ENCODE data around the gene NR1H3. TPM values are rescaled to one million over a fixed set of nuclear protein-coding genes. Genes with fewer than 3 reads are reported as not detected.

Gene NR1H3
- total and polyA plus RNA-seq, 2 experiments from 2014 or later: 4.9 to 7.2 TPM

DNA sequence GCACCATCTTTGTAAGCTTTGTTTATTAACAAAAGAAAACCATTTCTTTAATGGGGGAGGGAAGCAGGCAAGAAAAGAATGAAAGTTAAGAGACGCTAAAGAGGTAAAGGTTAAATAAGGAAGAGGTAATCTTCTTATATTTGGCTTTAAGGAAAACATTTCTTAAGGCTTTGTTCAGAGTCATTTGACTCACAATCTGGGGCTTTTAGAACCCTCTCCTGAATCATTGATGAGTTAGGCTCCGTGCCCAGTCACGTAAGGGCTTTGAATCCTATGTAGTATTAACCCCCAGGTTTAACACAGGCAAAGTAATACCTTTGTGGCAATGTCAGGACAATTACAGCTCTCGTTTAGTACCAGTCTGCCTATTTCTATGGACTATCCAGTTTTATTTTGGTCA, 38.2 kb downstream of the NR1H3 start:
- in situ Hi-C loops (cut with MboI): no loop called here
- 71 to 81% methylated on average over 4 of the region's 4 CpGs for WGBS, 2 experiments (ENCODE audit: low coverage in 1 of 2, low lambda C conversion rate in 2 of 2, missing lambda C conversion rate in 2 of 2)
- no peaks in the 10 kb centered on the region for H4K20me1 ChIP-seq (ENCODE audit: insufficient read depth)
- no peak overlapping the region for H3K27ac ChIP-seq
- no peaks in the 10 kb centered on the region for H3K9me2 ChIP-seq (ENCODE audit: insufficient read depth)
- no peaks in the 10 kb centered on the region for H3K9me3 ChIP-seq (ENCODE audit: low read depth)
- peak; percentile 9 for DNase-seq
- H2AFZ ChIP-seq: no peak overlapping the region
- TF ChIP-seq EZH2 (IDR thresholded peaks at IDR 0.05; ENCODE audit: insufficient read depth, poor library complexity, severe bottlenecking) (no peak), EZH2phosphoT487 (IDR thresholded peaks at IDR 0.05; ENCODE audit: insufficient read depth, low read depth) (no peak)
- no peak overlapping the region for H3K9ac ChIP-seq
- H3K4me3 ChIP-seq: no peak overlapping the region
- no peaks in the 10 kb centered on the region for H3F3A ChIP-seq (ENCODE audit: insufficient read depth)
- no peaks in the 10 kb centered on the region for H3K27me3 ChIP-seq (replicated peaks; ENCODE audit: insufficient read depth)
- H3K4me1 ChIP-seq (ENCODE audit: insufficient read depth): no peaks in the 10 kb centered on the region
- H3K79me2 ChIP-seq (ENCODE audit: insufficient read depth): peaks cover 9% of the 10 kb centered on the region; the same call in 1 of the 2 replicates
- peaks cover 37% of the 10 kb centered on the region for H3K36me3 ChIP-seq (ENCODE audit: low read depth)
- no peak overlapping the region for H3K4me2 ChIP-seq (ENCODE audit: unreplicated experiment)

DNA sequence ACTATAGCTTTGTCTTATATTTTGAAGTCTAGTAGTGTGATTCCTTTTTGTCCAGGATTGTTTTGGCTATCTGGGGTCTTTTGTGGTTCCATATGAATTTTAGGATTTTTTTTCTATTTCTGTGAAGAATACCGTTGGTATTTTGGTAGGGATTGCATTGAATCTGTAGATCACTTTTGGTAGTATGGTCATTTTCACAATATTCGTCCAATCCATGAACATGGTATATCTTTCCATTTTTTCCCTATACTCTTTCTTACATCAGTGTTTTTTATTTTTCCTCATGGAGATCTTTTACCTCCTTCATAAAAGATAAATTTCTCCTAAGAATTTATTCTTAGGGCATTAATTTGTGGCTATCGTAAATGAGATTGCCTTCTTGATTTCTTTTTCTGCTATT, 41.3 kb downstream of the NR1H3 start:
- no peak for TF ChIP-seq EZH2phosphoT487 (IDR thresholded peaks at IDR 0.05; ENCODE audit: insufficient read depth, low read depth)

DNA sequence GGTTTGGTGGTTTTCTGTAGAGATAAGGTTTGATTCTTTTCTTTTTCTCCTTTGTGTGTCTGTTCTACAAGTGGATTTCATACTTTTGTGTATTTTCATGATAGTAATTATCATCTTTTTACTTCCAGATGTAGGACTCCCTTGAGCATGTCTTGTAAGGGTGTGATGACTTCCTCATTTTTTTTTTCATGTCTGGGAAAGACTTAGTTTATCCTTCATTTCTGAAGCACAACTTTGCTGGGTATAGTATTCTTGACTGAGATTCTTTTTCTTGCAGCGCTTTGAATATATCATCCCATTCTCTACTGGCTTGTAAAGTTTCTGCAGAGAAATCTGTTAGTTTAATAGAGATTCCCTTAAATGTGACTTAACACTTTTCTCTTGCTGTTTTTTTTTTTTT, 45.1 kb downstream of the NR1H3 start:
- no peak for DNase-seq
- 96 to 98% methylated on average over 1 of the region's 1 CpG for WGBS, 2 experiments (ENCODE audit: low coverage in 1 of 2, low lambda C conversion rate in 2 of 2, missing lambda C conversion rate in 2 of 2)
- H3K79me2 ChIP-seq (ENCODE audit: insufficient read depth): peaks cover 9% of the 10 kb centered on the region; the same call in 1 of the 2 replicates
- TF ChIP-seq EZH2 (IDR thresholded peaks at IDR 0.05; ENCODE audit: insufficient read depth, poor library complexity, severe bottlenecking): no peak
- no peak for TF ChIP-seq EZH2phosphoT487 (IDR thresholded peaks at IDR 0.05; ENCODE audit: insufficient read depth, low read depth)
- H3K27ac ChIP-seq: no peak overlapping the region
- no peaks in the 10 kb centered on the region for H3K27me3 ChIP-seq (replicated peaks; ENCODE audit: insufficient read depth)
- peaks cover 4% of the 10 kb centered on the region for H3K9me3 ChIP-seq (ENCODE audit: low read depth)
- H3K36me3 ChIP-seq (ENCODE audit: low read depth): peaks cover 45% of the 10 kb centered on the region
- no peaks in the 10 kb centered on the region for H3K9me2 ChIP-seq (ENCODE audit: insufficient read depth)
- no peaks in the 10 kb centered on the region for H3F3A ChIP-seq (ENCODE audit: insufficient read depth)
- in situ Hi-C loops (cut with MboI): no loop called here
- H4K20me1 ChIP-seq (ENCODE audit: insufficient read depth): no peaks in the 10 kb centered on the region
- no peak overlapping the region for H3K9ac ChIP-seq
- H3K4me1 ChIP-seq (ENCODE audit: insufficient read depth): no peaks in the 10 kb centered on the region
- no peak overlapping the region for H3K4me2 ChIP-seq (ENCODE audit: unreplicated experiment)
- no peak overlapping the region for H2AFZ ChIP-seq
- H3K4me3 ChIP-seq: no peak overlapping the region

More for the DNA sequence above, 41.3 kb downstream of the NR1H3 start:
- Histone ChIP-seq H3K9me2 (ENCODE audit: insufficient read depth) (no peaks in the 10 kb centered on the region), H3K4me1 (ENCODE audit: insufficient read depth) (no peaks in the 10 kb centered on the region), H3K4me3 (no peak overlapping the region), H3F3A (ENCODE audit: insufficient read depth) (no peaks in the 10 kb centered on the region), H3K27me3 (replicated peaks; ENCODE audit: insufficient read depth) (no peaks in the 10 kb centered on the region), H3K9ac (no peak overlapping the region), H3K79me2 (ENCODE audit: insufficient read depth) (peaks cover 9% of the 10 kb centered on the region; the same call in 1 of the 2 replicates), H3K4me2 (ENCODE audit: unreplicated experiment) (no peak overlapping the region), H2AFZ (no peak overlapping the region), H3K27ac (no peak overlapping the region), H3K36me3 (ENCODE audit: low read depth) (peaks cover 52% of the 10 kb centered on the region), H3K9me3 (ENCODE audit: low read depth) (peaks cover 4% of the 10 kb centered on the region), H4K20me1 (ENCODE audit: insufficient read depth) (no peaks in the 10 kb centered on the region)
- 98% methylated on average over 3 of the region's 3 CpGs for WGBS, 2 experiments (ENCODE audit: low coverage in 1 of 2, low lambda C conversion rate in 2 of 2, missing lambda C conversion rate in 2 of 2)
- no peak for DNase-seq
- in situ Hi-C loops (cut with MboI): no loop called here

DNA sequence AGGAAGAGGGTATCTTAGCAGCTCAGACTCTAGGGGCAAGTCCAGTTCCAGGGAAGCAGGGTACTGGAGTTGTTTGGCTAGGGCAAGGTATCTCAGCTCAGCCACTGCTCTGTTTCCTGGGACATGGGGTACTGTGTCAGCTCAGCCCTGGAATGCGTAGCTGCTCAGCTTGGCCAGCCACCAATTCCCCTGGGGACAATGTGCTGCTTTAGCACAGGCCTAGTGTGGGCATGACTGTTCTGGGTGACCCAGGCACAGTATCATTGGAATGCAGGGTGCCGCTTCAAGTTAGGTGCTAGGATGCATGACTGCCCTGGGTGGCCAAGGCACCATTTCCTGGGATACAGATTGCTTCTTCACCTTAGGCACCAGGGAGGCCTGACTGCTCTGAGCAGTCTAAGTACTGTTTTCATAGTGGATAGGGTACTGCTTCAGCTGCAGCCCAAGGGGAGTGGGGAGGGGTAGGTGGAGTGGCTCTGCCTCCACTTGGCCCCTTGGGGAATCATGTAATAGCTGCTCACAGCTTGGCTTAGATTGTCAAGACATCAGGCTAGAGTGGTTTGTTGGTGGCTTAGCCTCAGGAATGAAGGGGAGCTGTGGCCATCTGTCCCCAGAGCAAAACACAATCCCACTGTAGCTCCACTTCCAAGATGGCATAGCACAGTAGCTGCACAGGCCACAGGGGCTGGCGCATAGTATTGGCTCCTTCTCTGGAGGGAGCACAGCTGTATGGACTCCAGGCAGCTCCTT, 48.1 kb downstream of the NR1H3 start:
- Histone ChIP-seq H3K9ac (no peak overlapping the region), H2AFZ (no peak overlapping the region), H3K4me3 (no peak overlapping the region), H3K36me3 (ENCODE audit: low read depth) (peaks cover 60% of the 10 kb centered on the region), H3K4me1 (ENCODE audit: insufficient read depth) (no peaks in the 10 kb centered on the region), H3K4me2 (ENCODE audit: unreplicated experiment) (no peak overlapping the region), H3K9me3 (ENCODE audit: low read depth) (peaks cover 4% of the 10 kb centered on the region), H4K20me1 (ENCODE audit: insufficient read depth) (no peaks in the 10 kb centered on the region), H3K27me3 (replicated peaks; ENCODE audit: insufficient read depth) (no peaks in the 10 kb centered on the region), H3F3A (ENCODE audit: insufficient read depth) (no peaks in the 10 kb centered on the region), H3K27ac (no peak overlapping the region), H3K9me2 (ENCODE audit: insufficient read depth) (no peaks in the 10 kb centered on the region), H3K79me2 (ENCODE audit: insufficient read depth) (no peaks in the 10 kb centered on the region)
- DNase-seq: no peak
- 86 to 87% methylated on average over 3 of the region's 3 CpGs for WGBS, 2 experiments (ENCODE audit: low coverage in 1 of 2, low lambda C conversion rate in 2 of 2, missing lambda C conversion rate in 2 of 2)
- in situ Hi-C loops (cut with MboI): no loop called here
- TF ChIP-seq EZH2 (IDR thresholded peaks at IDR 0.05; ENCODE audit: insufficient read depth, poor library complexity, severe bottlenecking): no peak
- no peak for TF ChIP-seq EZH2phosphoT487 (IDR thresholded peaks at IDR 0.05; ENCODE audit: insufficient read depth, low read depth)

All from GM23248 (cell line).